Islet of Langerhans (tissue), 1 donor: Measurements from ENCODE around the gene FANCC.

ENCODE experiments used
- FAIRE-seq: peaks from one replicate; lab custom pipeline; 2011; peaks lifted over from hg19 to GRCh38; lab: Jason Lieb, UNC

FANCC gene

GRCh38 chr9:95190413-95190812 lies 127.1 kb downstream of the FANCC start:
- FAIRE-seq: no peak

GRCh38 chr9:95189251-95190098 lies 128.0 kb downstream of the FANCC start:
- no peak for FAIRE-seq

- FAIRE-seq: no peak
Observed at GRCh38 chr9:95188459-95188858, 129.1 kb downstream of the FANCC start.

- FAIRE-seq: no peak
Observed at GRCh38 chr9:95185956-95186355, 131.6 kb downstream of the FANCC start.

GRCh38 chr9:95182854-95183563 lies 134.5 kb downstream of the FANCC start:
- no peak for FAIRE-seq

- no peak for FAIRE-seq
Observed at GRCh38 chr9:95181835-95182234, 135.7 kb downstream of the FANCC start.

- FAIRE-seq: peak; percentile 87
Observed at GRCh38 chr9:95181226-95181818, 136.2 kb downstream of the FANCC start.

- no peak for FAIRE-seq
Observed at GRCh38 chr9:95177617-95178016, 139.9 kb downstream of the FANCC start.

GRCh38 chr9:95176755-95177319 lies 140.7 kb downstream of the FANCC start:
- FAIRE-seq: peak; percentile 99

GRCh38 chr9:95175523-95175922 lies 142.0 kb downstream of the FANCC start:
- FAIRE-seq: no peak

GRCh38 chr9:95174038-95174437 lies 143.5 kb downstream of the FANCC start:
- no peak for FAIRE-seq

GRCh38 chr9:95171596-95171995 lies 145.9 kb downstream of the FANCC start:
- FAIRE-seq: no peak

- peak; percentile 99 for FAIRE-seq
Observed at GRCh38 chr9:95171001-95171400, 146.5 kb downstream of the FANCC start.

- FAIRE-seq: peak; percentile 64
Observed at GRCh38 chr9:95167998-95168397, 149.5 kb downstream of the FANCC start.

GRCh38 chr9:95165004-95165403 lies 152.5 kb downstream of the FANCC start:
- FAIRE-seq: peak; percentile 5

- FAIRE-seq: peak; percentile 60
Observed at GRCh38 chr9:95157481-95158151, 159.9 kb downstream of the FANCC start.

GRCh38 chr9:95156074-95156473 lies 161.4 kb downstream of the FANCC start:
- FAIRE-seq: no peak

GRCh38 chr9:95155220-95155619 lies 162.3 kb downstream of the FANCC start:
- no peak for FAIRE-seq

GRCh38 chr9:95150903-95151302 lies 166.6 kb downstream of the FANCC start:
- no peak for FAIRE-seq

GRCh38 chr9:95148208-95148520 lies 169.3 kb downstream of the FANCC start:
- FAIRE-seq: no peak

- no peak for FAIRE-seq
Observed at GRCh38 chr9:95147452-95148207, 169.9 kb downstream of the FANCC start.
